ENCODE measurements around the gene ABCA4.

- TF ChIP-seq USF1 (IDR thresholded peaks at IDR 0.05) (no peak), EP300 (IDR thresholded peaks at IDR 0.05; ENCODE audit: borderline replicate concordance) (no peak), TAF1 (IDR thresholded peaks at IDR 0.05; ENCODE audit: low read depth) (no peak), FOXM1 (IDR thresholded peaks at IDR 0.05; ENCODE audit: borderline replicate concordance, low read depth) (no peak), RAD21 (IDR thresholded peaks at IDR 0.05; ENCODE audit: low read depth) (no peak), YY1 (IDR thresholded peaks at IDR 0.05; ENCODE audit: low read depth) (no peak), NFIC (IDR thresholded peaks at IDR 0.05) (no peak), CEBPB (IDR thresholded peaks at IDR 0.05) (no peak), ZBTB7A (IDR thresholded peaks at IDR 0.05; ENCODE audit: low read depth) (no peak), REST (IDR thresholded peaks at IDR 0.05; ENCODE audit: low read depth) (peak; percentile 74)
These were observed 19.9 kb downstream of the ABCA4 start for GRCh38 chr1:94100785-94101612.
